MM.1S (cell line): ENCODE results near the gene SGMS1.

Experiments used
- DNase-seq: peaks from one replicate; pipeline ENCODE4 v3.0.0-alpha.2; 2015
- H2AFZ ChIP-seq: fragments of 300-600 bp; sonication (generic); 2 replicates; pipeline ENCODE4 v1.6.0; 2016; ENCODE audit warnings: antibody characterized with exemption, low read length
- H3F3A ChIP-seq: fragments of 300-600 bp; sonication (generic); 2 replicates; pipeline ENCODE4 v1.6.1; 2016; ENCODE audit warnings: mild to moderate bottlenecking, antibody characterized with exemption, low read length, moderate library complexity, mixed read lengths; ENCODE audit not compliant: insufficient read depth
- H3K27ac ChIP-seq: fragments of 300-600 bp; sonication (generic); 2 replicates; pipeline ENCODE4 v1.5.1; 2016; ENCODE audit warnings: mild to moderate bottlenecking, low read length
- H3K27me3 ChIP-seq: fragments of 300-600 bp; sonication (generic); replicated peaks from 2 replicates; pipeline ENCODE4 v1.6.0; 2016; ENCODE audit warnings: low read length; ENCODE audit not compliant: insufficient read depth
- H3K36me3 ChIP-seq: fragments of 300-600 bp; sonication (generic); replicated peaks from 2 replicates; pipeline ENCODE4 v1.6.1; 2016; ENCODE audit warnings: mild to moderate bottlenecking, low read length, mixed read lengths; ENCODE audit not compliant: insufficient read depth
- H3K4me1 ChIP-seq: fragments of 300-600 bp; sonication (generic); 2 replicates; pipeline ENCODE4 v1.6.1; 2016; ENCODE audit warnings: low read length, mixed read lengths
- H3K4me2 ChIP-seq: fragments of 300-600 bp; sonication (generic); 2 replicates; pipeline ENCODE4 v1.6.0; 2016; ENCODE audit warnings: low read depth, low read length
- H3K4me3 ChIP-seq: fragments of 300-600 bp; sonication (generic); 2 replicates; pipeline ENCODE4 v1.5.1; 2016; ENCODE audit warnings: low read length, mixed read lengths
- H3K79me2 ChIP-seq: fragments of 300-600 bp; sonication (generic); 2 replicates; pipeline ENCODE4 v1.6.1; 2016; ENCODE audit warnings: mixed run types, low read length, mixed read lengths
- H3K9ac ChIP-seq: fragments of 300-600 bp; sonication (generic); 2 replicates; pipeline ENCODE4 v1.6.1; 2016; ENCODE audit warnings: low read length, mixed read lengths
- H3K9me2 ChIP-seq: fragments of 300-600 bp; sonication (generic); replicated peaks from 2 replicates; pipeline ENCODE4 v1.6.1; 2016; ENCODE audit warnings: mild to moderate bottlenecking, low read length, mixed read lengths; ENCODE audit not compliant: insufficient read depth
- H3K9me3 ChIP-seq: fragments of 300-600 bp; sonication (generic); replicated peaks from 2 replicates; pipeline ENCODE4 v1.6.1; 2016; ENCODE audit warnings: mild to moderate bottlenecking, low read length, mixed read lengths; ENCODE audit not compliant: insufficient read depth
- H4K20me1 ChIP-seq: fragments of 300-600 bp; sonication (generic); 2 replicates; pipeline ENCODE4 v1.6.1; 2016; ENCODE audit warnings: mild to moderate bottlenecking, low read length, moderate library complexity, mixed read lengths; ENCODE audit not compliant: insufficient read depth
- EZH2 ChIP-seq: fragments of 300-600 bp; sonication (generic); optimal IDR thresholded peaks from 2 replicates; pipeline ENCODE3; 2017; ENCODE audit warnings: low read depth, mild to moderate bottlenecking, antibody characterized with exemption, low read length, mixed read lengths
- EZH2phosphoT487 ChIP-seq: fragments of 300-600 bp; sonication (generic); IDR thresholded peaks from 2 replicates; pipeline ENCODE4 v1.6.1; 2018; ENCODE audit warnings: antibody characterized with exemption, low read length
- TF ChIP-seq, protein P1 (sequence below): fragments of 300-600 bp; sonication (generic); IDR thresholded peaks from 2 replicates; pipeline ENCODE4 v1.5.1; 2016; ENCODE audit warnings: antibody characterized with exemption, low read length, mixed read lengths

The SGMS1 gene

DNA sequence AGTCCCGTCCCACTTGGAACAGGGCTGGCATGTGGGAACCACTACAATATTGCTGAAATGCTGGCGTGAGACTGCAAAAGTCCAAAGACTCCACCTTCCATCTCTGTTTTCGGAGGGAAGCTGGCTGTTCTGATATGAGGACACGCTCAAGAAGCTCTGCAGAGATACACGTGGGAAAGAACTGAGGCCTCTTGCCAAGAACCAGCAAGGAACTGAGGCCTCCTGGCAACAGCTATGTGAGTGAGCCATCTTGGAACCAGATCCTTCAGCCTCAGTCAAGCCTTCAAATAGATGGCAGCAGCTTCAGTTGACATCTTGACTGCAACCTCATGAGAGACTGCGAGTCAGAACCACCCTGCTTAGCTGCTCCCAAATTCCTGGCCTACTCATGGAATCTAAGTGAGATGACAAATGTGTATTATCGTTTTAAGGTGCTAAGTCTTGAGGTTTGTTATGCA lies 30.8 kb downstream of the SGMS1 start:
- H3K36me3 ChIP-seq = no peaks in the 10 kb centered on the region
- TF ChIP-seq EZH2phosphoT487 = no peak
- TF ChIP-seq EZH2 = no peak
- TF ChIP-seq, protein P1, sequence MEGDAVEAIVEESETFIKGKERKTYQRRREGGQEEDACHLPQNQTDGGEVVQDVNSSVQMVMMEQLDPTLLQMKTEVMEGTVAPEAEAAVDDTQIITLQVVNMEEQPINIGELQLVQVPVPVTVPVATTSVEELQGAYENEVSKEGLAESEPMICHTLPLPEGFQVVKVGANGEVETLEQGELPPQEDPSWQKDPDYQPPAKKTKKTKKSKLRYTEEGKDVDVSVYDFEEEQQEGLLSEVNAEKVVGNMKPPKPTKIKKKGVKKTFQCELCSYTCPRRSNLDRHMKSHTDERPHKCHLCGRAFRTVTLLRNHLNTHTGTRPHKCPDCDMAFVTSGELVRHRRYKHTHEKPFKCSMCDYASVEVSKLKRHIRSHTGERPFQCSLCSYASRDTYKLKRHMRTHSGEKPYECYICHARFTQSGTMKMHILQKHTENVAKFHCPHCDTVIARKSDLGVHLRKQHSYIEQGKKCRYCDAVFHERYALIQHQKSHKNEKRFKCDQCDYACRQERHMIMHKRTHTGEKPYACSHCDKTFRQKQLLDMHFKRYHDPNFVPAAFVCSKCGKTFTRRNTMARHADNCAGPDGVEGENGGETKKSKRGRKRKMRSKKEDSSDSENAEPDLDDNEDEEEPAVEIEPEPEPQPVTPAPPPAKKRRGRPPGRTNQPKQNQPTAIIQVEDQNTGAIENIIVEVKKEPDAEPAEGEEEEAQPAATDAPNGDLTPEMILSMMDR = no peak
- no peaks in the 10 kb centered on the region for H3K9me3 ChIP-seq
- no peaks in the 10 kb centered on the region for H3K4me1 ChIP-seq
- peaks cover 54% of the 10 kb centered on the region for H3K79me2 ChIP-seq
- H3K27me3 ChIP-seq = no peaks in the 10 kb centered on the region
- H3K4me2 ChIP-seq = no peak overlapping the region
- no peak overlapping the region for H3K4me3 ChIP-seq
- no peak for DNase-seq
- no peak overlapping the region for H3K9ac ChIP-seq
- H3K27ac ChIP-seq = no peak overlapping the region
- no peak overlapping the region for H2AFZ ChIP-seq
- H3F3A ChIP-seq = no peaks in the 10 kb centered on the region
- no peaks in the 10 kb centered on the region for H3K9me2 ChIP-seq
- no peaks in the 10 kb centered on the region for H4K20me1 ChIP-seq

DNA sequence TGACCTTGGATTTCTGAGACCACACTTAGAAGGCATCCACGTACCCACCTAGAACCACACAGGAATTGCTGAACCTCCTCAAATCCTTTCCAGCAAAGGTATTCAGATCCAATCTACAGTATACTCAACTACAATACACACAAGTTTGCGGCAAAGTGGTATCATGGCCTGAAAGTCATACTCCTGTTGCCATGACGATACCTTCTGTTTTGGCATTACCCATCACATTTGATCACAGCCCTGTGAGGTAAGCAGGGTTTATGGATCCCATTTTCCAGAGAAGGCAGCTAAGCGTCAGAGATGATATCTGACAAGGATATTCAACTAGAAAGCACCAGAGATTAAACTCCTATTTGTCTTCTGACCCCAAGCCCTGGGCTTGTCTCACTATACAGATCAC lies 32.8 kb downstream of the SGMS1 start:
- no peak overlapping the region for H2AFZ ChIP-seq
- H3F3A ChIP-seq = no peaks in the 10 kb centered on the region
- TF ChIP-seq, protein P1 = no peak
- TF ChIP-seq EZH2 (no peak), EZH2phosphoT487 (no peak)
- DNase-seq = no peak
- no peak overlapping the region for H3K9ac ChIP-seq
- no peak overlapping the region for H3K4me2 ChIP-seq
- no peaks in the 10 kb centered on the region for H3K9me2 ChIP-seq
- H3K4me1 ChIP-seq = no peaks in the 10 kb centered on the region
- H3K27ac ChIP-seq = no peak overlapping the region
- H3K27me3 ChIP-seq = no peaks in the 10 kb centered on the region
- H3K4me3 ChIP-seq = no peak overlapping the region
- H3K9me3 ChIP-seq = no peaks in the 10 kb centered on the region
- peaks cover 44% of the 10 kb centered on the region for H3K79me2 ChIP-seq
- no peaks in the 10 kb centered on the region for H4K20me1 ChIP-seq
- no peaks in the 10 kb centered on the region for H3K36me3 ChIP-seq

DNA sequence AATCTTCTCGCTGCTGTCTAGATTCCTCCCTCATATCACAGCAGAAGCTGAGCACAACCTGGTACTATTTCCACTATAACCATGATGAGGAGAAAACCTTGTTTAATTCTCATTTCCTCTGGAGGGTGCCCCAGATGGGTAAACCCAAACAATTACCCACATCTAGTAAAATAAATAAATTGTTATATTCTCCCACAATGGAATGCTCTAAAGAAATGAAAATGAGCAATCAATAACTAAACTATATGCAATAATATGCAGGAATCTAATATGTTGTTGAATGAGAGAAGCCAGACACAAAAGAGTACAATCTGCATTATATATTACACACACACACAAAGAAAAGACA lies 37.0 kb downstream of the SGMS1 start:
- Histone ChIP-seq H3K4me1 (peaks cover 5% of the 10 kb centered on the region; the same call in 1 of the 2 replicates), H4K20me1 (no peaks in the 10 kb centered on the region), H3K9me3 (no peaks in the 10 kb centered on the region), H3K79me2 (peaks cover 24% of the 10 kb centered on the region), H3K27ac (no peak overlapping the region), H3F3A (no peaks in the 10 kb centered on the region), H3K4me3 (no peak overlapping the region), H3K9me2 (no peaks in the 10 kb centered on the region), H3K9ac (no peak overlapping the region), H3K27me3 (no peaks in the 10 kb centered on the region), H2AFZ (no peak overlapping the region), H3K36me3 (no peaks in the 10 kb centered on the region), H3K4me2 (no peak overlapping the region)
- no peak for TF ChIP-seq EZH2
- no peak for TF ChIP-seq EZH2phosphoT487
- TF ChIP-seq, protein P1 = no peak
- no peak for DNase-seq
